Measurements from ENCODE around the gene SHTN1.

Gene SHTN1

GRCh38 chr10:116864436-116864835 lies 140.6 kb downstream of the SHTN1 start:
- no peak overlapping the region for H3K4me3 ChIP-seq (ENCODE audit: low read depth, low read length)
- TF ChIP-seq CTCF (IDR thresholded peaks at IDR 0.05; ENCODE audit: low read depth, low read length) = no peak

- no peak for TF ChIP-seq CTCF (IDR thresholded peaks at IDR 0.05; ENCODE audit: low read depth, low read length)
- no peak overlapping the region for H3K4me3 ChIP-seq (ENCODE audit: low read depth, low read length)
Observed at GRCh38 chr10:116861796-116862195, 143.2 kb downstream of the SHTN1 start.

- H3K4me3 ChIP-seq (ENCODE audit: low read depth, low read length) = no peak overlapping the region
- TF ChIP-seq CTCF (IDR thresholded peaks at IDR 0.05; ENCODE audit: low read depth, low read length) = no peak
Observed at GRCh38 chr10:116857156-116857555, 147.8 kb downstream of the SHTN1 start.

- H3K4me3 ChIP-seq (ENCODE audit: low read depth, low read length) = no peak overlapping the region
- TF ChIP-seq CTCF (IDR thresholded peaks at IDR 0.05; ENCODE audit: low read depth, low read length) = no peak
Observed at GRCh38 chr10:116853701-116854100, 151.3 kb downstream of the SHTN1 start.

- no peak for TF ChIP-seq CTCF (IDR thresholded peaks at IDR 0.05; ENCODE audit: low read depth, low read length)
- no peak overlapping the region for H3K4me3 ChIP-seq (ENCODE audit: low read depth, low read length)
Observed at GRCh38 chr10:116853287-116853686, 151.7 kb downstream of the SHTN1 start.

- no peak for TF ChIP-seq CTCF (IDR thresholded peaks at IDR 0.05; ENCODE audit: low read depth, low read length)
Observed at GRCh38 chr10:116852246-116852645, 152.7 kb downstream of the SHTN1 start.

GRCh38 chr10:116850058-116850611 lies 154.9 kb downstream of the SHTN1 start:
- H3K4me3 ChIP-seq (ENCODE audit: low read depth, low read length) = no peak overlapping the region
- no peak for TF ChIP-seq CTCF (IDR thresholded peaks at IDR 0.05; ENCODE audit: low read depth, low read length)

More at GRCh38 chr10:116852246-116852645, 152.7 kb downstream of the SHTN1 start:
- H3K4me3 ChIP-seq (ENCODE audit: low read depth, low read length) = no peak overlapping the region
